COLO668 (cell line): Measurements from ENCODE around the gene ATP5F1D.
A peak's percentile ranks its signal among the peaks of the same experiment; 100 is the strongest.

Experiments
- DNase-seq: peaks from one replicate; lab custom pipeline; 2025; ENCODE audit not compliant: unreplicated experiment; lab: John Stamatoyannopoulos, UW

The ATP5F1D gene

DNA sequence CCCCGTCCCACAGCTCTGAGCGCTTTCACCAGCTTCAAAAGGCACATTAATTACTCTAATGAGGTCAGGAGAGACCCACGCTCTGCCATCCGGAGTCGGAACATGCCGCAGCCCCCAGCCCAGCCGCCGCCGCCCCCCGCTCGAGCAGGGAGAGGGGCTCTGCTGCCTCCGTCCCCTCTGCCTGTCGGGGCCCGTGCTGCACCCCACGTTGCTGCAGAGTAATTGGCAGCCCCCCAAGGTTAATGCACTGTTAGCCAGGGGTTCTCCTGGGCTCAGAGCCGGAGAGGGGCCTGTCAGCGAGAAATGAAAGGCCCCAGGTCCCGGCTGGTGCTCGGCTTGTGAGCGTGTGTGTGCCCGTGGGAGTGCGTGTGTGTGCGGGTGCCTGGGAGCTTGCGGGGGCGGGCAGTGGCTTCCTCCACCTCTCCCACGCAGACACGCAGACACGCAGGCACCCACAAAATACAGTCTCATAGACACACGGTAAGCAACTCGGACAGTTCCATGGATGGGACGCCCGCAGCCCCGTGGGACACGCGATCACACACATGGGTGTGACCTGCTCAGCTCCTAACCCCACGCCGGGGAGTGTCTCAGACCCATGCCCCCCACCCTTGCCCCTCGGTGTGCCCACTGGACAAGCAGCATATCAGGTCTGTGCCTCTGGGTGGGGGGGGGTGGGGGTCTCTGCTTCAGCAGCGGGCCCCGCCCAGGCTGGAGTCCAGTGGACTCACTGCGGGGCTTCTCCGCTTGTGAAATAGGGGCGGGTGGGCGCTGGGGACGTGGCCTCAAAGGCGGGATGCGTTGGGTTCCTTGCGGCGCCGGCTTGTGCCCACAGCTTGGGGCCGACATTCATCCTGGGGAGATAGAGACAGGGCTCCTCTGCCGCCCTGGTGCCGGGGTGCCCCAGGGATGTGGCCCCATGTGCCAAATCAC, 39.4 kb downstream of the ATP5F1D start:
- DNase-seq: no peak

DNA sequence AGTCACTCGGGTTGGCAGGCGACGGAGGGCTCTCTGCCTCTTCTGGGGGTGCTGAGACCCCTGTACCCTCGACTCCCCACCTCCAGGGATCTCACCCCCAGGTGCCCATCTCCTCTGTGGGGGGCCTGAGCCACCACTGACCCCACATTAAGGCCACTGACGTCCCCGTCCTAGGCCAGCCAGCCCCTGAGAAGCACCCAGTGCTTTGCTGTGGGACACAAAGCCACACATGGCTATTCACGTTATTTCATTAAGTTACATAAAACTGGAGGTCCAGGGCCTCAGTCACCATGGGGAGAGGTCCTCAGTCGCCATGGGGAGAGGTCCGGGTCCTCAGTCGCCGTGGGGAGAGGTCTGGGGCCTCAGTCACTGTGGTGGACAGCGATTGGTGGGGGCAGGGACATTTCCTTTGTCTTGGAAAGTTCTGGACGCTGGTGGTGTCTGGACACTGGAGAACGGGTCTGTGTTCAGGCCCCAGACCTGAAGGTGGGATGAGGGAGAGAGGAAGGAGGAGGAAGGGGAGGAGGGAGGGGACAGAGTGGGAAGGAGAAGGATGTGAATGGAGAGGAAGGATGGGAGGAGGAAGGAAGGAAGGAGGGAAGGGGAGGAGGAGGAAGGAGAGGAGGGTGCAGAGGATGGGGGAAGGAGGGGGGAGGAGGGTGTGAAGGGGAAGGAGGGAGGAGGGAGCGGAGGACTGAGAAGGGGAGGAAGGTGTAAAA, 40.2 kb downstream of the ATP5F1D start:
- DNase-seq: no peak

DNA sequence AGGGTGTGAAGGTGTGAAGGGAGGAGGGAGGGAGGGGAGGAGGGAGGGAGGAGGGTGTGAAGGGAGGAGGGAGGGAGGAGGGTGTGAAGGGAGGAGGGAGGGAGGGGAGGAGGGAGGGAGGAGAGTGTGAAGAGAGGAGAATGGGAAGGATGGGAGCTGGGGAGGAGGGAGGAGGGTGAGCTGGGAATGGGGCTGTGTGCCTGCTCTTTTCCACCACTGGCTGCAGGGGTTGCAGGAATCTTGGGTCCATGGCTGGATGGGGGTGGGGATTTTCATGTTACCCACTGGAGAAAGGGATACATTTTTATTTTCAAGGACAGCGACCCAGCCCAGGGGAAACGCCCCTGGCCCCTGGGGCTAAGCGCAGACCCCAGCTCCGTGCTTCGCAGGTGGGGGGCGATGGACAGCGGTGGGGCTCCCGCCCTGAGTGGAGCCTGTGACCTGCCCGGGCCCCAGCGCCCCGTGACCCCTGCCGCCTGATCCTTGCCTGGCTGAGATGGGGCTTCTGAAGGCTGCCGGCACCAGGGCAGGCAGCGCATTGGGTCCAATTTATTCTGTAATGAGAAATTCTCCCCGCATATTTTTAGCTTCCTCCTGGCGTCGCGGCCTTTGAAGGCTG, 41.1 kb downstream of the ATP5F1D start:
- DNase-seq: no peak

DNA sequence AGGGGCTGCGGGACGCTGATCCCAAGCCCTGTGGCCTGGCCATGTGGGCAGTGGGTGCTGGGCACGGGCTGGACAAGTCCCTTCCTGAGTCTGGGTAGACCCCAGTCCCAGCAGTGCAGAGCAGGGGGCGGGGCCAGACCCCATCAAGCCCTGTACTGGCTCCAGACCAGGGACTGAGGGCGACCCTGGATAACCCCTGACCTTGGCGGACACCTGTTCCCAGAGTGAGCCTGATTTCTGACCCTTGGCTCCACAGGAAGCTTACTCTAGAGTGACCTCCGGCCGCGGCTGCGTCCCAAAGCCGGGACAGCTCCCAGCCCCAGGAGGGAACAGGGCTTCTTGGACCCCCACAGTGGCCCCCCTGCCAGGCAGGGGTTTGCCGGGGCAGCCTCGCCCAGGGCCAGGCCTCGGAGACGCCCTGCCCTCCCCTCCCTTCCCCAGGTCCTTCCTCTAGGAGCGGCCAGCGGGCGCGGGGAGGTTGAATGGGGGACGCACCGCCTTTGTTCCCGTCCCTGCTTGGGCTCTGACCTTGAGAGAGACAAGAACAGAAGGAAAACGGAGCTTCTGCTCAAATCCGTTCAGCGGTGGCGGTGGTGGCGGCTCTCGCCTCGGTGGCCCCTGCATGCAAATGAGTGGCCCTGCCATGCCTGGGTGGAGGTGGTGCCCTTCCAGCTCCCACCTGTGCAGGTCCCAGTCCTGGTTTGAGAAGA, 41.8 kb downstream of the ATP5F1D start:
- no peak for DNase-seq

DNA sequence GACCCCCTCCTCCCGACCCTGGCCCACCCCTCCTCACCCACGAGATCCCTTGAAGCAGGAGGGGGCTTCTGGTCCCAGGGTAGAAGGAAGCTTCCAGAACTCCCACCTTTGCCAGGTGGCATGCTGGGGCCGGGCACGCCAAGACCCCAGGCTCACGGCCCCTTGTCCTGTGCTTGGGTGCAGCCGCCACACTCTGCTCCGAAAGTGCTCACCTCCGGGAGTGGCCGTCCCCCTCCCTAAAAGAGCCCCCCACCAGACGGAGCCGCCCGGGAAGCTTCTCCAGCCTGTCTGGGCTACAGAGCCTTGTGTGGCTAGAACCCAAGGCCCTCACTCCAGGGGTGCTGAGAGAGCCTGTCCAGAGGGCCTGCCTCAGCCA, 42.4 kb downstream of the ATP5F1D start:
- no peak for DNase-seq

DNA sequence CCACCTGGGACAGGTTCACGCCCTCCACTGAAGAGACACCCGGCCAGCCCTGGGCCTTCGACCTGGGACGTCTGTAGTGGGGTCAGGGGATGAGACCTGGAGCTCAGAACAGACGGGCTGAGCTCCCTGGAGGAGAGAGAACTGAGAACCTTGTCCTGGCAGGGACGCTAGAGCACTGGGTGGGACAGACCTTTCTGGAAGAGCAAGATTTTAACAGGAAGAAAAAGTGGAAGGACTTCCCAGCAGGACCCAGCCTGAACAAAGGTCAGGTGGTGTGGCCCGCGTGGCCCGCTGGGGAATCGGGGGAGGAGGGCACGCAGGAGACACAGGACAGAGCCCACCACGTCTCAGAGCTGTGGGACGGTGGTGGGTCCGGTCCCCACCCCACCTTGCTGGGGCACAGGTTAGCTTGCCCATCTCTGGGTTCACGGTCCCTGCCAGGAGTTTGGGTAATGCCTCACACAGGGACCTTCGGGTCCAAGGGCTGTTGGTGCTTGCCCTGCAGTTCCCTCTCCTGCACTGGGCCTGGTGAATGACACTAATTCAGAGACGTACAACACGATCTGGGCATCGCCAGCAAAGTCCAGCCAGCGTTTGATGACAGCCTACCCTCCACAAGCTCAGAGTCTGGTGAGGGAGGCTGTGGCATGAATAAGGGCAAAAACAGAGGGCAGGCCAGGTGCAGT, 42.9 kb downstream of the ATP5F1D start:
- no peak for DNase-seq

DNA sequence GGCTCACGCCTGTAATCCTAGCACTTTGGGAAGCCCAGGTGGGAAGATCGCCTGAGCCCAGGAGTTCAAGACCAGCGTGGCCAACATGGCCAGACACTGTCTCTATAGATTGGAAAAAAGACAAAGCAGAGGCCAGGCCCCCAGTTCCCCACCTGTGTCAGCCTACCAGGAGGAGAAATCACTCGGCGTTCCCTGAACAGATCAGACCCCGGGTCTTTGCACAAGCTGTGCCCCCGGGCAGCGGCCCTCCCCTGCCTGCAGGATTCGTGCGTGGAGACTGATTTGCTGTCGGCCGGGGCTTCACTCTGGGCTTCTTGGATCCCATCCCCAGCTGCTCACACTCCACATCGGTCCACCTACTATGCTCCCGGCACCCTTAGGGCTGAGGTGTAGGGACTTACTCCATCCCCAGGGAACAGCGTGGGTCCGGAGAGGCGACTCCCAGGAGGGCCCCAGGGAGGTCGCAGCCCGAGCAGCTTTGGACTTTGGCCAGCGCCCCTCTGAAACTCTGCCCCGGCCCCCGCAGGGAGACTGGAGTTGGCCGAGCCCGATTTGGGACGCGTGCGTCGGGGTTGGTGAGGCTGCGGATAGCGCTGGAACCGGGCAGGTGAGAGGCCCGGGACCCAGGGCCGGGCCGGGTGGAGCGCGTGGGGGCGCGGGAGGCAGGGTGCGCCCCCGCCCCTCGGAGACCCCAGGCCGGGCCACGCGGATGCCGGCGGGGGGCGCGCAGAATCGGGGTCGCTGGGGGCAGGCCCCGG, 43.6 kb downstream of the ATP5F1D start:
- DNase-seq: no peak

DNA sequence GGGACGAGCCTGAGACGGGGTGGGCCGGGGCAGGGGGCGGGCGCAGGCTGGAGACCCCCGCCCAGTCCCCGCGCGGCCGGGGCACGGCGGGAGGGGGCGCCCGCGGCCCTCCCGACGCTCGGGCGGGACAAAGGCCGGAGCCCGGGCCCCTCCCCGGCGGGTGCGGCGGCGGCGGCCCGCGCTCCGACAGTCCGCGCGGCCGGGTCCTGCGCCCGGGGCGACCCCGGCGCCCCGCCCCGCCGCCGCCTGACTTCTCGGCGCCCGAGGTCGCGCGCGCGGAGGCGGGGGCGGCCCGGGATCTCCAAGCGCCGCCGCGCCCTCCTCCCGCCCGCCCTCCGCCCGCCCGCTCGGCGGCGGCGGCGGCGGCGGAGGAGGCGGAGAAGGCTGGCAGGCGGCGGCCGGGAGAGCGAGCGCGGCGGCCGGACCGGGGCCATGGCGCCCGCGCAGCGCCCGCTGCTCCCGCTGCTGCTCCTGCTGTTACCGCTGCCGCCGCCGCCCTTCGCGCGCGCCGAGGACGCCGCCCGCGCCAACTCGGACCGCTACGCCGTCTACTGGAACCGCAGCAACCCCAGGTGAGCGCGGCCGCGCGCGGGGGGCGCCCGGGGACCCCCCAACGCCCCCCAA, 44.3 kb downstream of the ATP5F1D start, which contains the start of gene EFNA2:
Gene EFNA2, plus strand, starts transcription at position 137 of the 624 bp plus-strand sequence. Its CDS starts 296 bp downstream, at position 433.
- peak; percentile 20 for DNase-seq

DNA sequence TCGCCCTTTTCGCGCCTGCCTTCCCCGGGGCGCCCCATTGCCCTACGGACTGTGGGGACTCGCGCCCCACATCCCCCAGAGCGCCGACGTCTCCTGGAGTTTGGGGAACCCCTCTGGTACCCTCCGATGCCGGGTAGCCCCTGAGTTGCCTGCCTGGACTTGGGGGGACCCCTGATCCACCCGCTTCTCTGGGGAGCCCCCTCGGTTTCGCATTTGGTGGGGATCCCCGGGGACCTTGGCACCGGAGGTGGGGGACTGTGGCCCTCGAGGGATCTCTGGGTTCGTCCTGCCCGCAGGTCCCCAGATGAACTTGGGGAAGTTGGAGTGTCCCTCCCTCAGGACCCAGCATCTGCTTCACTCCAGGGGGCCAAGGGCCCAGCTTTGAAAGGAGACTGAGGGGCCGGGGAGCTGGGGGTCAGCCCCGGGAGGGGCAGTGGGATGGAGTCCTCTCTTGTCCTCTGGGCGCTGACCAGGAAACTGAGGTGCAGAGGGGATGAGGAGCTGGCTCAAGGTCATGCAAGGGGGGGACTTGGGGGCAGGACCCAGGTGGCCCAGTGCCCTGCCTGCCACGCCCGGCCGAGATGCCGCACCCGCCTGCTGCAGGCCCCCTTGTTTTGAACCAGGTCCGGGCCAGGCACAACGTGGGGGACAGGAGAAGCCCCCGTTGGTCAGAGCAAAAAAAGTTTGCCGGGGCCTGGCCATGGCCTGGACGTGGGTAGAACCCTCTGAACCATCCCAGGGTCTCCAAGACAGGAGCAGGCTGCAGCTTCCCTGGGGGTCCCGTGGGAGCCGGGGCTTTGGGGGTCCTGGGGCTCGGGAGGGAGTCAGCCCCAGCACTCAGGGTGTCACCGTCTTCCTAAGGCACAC, 45.2 kb downstream of the ATP5F1D start:
- no peak for DNase-seq

DNA sequence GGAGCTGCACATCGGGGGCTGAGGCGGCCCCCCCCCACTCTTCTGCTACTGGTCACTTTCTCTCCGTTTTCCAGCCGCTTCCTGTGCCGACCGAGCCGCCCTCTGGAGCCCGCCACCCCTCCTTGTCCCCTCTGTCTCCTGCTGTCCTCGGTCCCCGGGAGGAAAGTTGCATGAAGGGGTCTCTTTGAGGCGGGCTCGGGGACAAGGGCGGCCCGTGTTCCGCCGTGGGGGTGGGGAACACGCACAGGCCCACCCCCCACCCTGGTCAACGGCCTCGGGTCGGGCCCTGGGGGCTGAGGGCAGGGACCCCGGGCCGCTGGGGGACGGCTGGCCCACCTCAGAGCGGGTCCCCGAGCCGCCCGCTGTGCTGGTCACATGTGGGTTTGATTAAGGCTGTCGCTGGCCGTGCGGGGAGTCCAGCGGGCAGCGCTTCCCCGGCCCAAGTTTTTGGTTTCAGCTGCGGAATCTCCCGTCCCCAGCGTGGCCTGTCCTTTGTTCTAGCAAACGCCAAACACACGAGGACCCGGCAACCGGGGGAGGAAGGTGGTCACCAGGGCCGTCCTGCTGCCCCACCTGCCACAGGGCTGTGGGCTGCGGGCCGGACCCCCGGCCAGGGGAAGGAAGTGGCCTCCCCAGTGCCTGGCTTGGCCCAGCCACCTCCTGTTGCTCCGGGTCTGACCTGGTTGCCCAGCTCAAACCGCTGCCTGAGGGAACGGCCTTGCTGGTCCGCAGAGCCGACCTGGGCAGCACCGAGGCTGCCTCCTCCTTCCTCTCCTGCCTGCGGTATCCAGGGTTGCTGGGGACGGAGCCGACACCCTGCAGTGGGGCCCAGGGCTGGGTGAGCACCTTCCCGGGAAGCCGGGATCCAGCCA, 46.0 kb downstream of the ATP5F1D start:
- DNase-seq: peak; percentile 23

DNA sequence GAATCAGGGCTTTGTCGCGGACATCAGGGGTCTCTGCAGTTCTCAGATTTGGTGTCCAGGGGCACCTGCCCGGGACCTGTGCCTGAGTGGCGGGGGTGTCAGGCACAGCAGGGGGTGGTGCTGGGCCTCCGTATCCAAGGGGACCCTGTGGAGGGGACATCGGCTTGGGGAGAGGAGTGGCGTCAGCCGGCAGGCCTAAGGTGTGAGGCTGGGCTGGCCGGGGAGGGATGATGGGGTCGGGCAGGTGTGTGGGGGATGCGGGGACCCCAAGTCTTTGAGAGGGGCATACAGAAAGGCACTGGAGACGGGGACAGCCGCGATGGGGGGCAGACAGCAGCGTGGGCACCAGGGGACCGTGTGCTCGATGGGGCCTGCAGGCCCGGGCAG, 46.7 kb downstream of the ATP5F1D start:
- DNase-seq: no peak

DNA sequence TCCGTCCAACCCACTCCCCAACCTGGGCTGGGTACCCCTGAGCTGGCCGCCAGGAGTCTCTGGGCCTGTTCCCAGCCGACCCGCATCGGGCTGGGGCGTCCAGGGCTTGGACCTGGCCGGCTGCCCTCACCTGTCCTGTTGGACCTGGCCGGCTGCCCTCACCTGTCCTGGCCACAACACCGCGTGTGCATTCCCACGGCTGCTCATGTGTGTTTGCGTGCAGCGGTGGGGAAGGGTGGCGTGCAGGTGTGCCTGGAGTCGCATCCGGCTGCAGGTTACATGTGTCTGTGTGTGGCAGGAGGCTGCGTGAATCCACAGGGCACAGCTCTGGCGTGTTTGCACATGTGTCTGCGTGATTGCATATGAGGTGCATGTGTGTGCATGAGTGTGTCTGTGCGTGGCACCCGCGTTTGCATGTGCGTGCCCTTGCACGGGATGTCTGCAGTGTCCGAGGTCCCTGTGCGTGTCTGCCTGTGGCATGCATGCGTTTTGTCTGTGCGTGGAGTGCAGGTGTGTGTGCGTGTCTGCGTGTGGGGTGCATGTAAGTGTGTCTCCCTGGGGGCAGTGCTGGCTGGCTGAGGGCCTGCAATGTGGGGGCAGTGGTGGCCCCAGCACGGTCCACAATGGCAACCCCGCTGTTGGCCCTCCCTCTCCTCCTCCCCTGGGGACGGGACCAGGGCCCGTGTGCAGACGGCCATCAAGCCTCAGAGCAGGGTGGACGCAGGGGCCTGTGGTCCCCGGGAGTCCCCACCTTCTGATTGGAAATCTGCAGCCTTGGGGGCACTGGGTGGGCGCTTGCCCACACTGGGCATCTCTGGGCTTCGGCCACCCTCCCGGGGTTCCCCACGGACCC, 47.5 kb downstream of the ATP5F1D start:
- DNase-seq: no peak

DNA sequence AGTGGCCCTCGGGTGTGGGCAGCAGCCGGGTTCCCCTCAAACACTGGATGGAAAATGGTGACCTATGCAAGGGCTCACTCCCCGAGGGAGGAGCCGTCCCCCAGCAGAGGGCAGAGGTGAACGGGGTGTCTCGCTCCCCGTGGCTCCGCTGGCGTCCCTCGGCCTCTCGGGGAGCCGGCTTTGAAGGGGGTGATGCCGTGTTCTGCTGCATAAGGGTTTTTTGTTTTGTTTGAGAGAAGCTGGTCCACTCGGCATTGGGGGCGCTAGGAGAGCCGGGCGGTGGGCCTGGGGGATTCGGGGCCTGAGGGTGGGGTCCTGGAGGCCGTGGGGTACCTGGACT, 48.1 kb downstream of the ATP5F1D start:
- no peak for DNase-seq

DNA sequence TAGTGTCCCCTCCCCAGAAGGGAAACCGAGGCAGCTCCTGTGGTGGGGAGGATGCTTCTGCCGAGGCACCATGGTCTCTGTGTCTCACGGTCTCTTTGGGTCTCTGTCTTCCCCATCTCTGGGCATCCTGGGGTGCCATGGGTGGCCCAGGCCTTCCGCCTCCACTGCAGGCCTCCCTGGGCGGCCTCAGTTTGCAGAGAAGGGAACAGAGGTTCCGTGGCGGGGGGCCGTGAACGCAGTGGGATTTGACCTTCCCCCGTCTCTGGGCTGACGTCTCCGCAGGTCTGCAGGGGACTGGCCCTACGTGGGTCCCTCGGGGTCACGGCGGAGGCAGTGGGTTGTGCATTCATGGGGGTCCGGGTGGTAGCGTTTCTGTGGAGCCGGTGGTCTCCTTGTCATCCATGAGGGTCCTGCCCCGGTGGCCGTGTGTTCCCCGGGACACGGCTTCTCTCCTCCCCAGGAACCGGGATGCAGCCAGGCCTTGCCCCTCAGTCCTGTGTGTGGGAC, 48.7 kb downstream of the ATP5F1D start:
- no peak for DNase-seq

DNA sequence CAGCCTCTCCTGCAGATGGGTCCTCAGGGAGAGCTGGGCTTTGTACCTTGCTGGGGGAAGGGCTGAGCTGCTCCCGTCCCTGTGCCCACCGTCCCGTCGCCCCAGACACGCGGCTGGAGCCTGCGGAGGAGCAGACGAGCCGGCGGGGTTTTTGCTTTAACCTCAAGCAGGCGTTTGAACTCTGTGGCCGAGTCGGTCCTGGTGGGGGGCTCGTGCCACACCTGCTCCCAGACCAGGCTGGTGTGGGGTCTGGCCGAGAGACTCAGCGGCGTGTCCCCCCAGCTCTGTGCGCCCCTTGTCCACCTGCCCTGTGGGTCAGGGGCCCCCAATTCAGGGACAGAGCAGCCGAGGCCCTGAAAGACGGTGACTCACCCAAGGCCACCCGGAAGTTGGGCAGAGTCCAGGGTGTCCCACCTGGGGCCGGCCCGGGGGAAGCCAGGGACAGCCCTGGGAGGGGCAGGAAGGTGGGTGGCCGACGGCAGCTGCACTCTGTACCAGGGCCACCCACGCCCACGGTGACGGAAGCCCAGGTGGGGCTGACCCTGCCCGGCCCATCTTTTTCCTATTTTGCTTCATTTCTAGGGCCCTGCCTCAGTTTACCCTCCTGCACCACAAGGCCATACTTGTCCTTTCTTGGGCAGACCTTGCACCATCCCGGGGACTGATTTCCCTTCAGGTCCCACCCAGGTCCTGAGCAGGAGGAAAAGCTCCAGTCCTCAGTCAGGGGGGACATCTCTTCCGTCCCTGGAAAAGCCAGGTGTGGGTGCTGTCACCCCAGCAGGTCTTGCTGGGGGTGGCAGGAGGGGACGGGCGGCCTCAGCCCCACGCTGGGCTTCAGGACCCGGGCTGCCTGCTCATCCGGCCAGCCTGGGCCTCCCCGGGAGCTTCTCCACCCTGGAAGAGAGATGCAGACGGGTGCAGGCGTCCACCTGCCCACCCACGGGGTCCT, 49.4 kb downstream of the ATP5F1D start:
- DNase-seq: no peak
